Neuronal stem cell (in vitro differentiated cells): ENCODE data around the gene FRS3.

Source experiments
- DNase-seq: peaks from one replicate; pipeline ENCODE4 v3.0.0-alpha.2; 2013; ENCODE audit warnings: low spot score
- H2AFZ ChIP-seq: one replicate; pipeline ENCODE4 v1.6.1; 2013; ENCODE audit warnings: mild to moderate bottlenecking, low read length, inconsistent platforms
- H2AK5ac ChIP-seq: 2 replicates; pipeline ENCODE4 v1.6.1; 2013; ENCODE audit warnings: low read depth, mild to moderate bottlenecking, inconsistent platforms, low read length, moderate library complexity, mixed read lengths
- H2BK120ac ChIP-seq: 2 replicates; pipeline ENCODE4 v1.6.1; 2013; ENCODE audit warnings: low read depth, mild to moderate bottlenecking, inconsistent platforms, low read length, moderate library complexity, mixed read lengths
- H2BK12ac ChIP-seq: one replicate; pipeline ENCODE4 v1.6.1; 2013; ENCODE audit warnings: low read length, inconsistent platforms
- H2BK15ac ChIP-seq: 2 replicates; pipeline ENCODE4 v1.6.1; 2013; ENCODE audit warnings: mild to moderate bottlenecking, low read length, inconsistent platforms, mixed read lengths
- H2BK5ac ChIP-seq: one replicate; pipeline ENCODE4 v1.6.1; 2013; ENCODE audit warnings: inconsistent platforms, mild to moderate bottlenecking, low read length, moderate library complexity
- H3K14ac ChIP-seq: one replicate; pipeline ENCODE4 v1.6.1; 2013; ENCODE audit warnings: low read length, inconsistent platforms
- H3K18ac ChIP-seq: 2 replicates; pipeline ENCODE4 v1.6.1; 2013; ENCODE audit warnings: low read length, inconsistent platforms
- H3K23ac ChIP-seq: 2 replicates; pipeline ENCODE4 v1.6.1; 2013; ENCODE audit warnings: low read depth, mild to moderate bottlenecking, mixed read lengths, low read length, inconsistent platforms; ENCODE audit not compliant: poor library complexity
- H3K27ac ChIP-seq: replicated peaks from 3 replicates; pipeline ENCODE4 v1.5.1; 2013; ENCODE audit warnings: low read length, inconsistent platforms
- H3K27me3 ChIP-seq, 3 experiments: 2 replicates each; pipeline ENCODE4 v1.6.1; 2013; ENCODE audit warnings: low read length in 3 of 3, mild to moderate bottlenecking in 2 of 3, inconsistent platforms in 1 of 3, low read depth in 1 of 3, mixed read lengths in 1 of 3, moderate library complexity in 1 of 3; ENCODE audit not compliant: control insufficient read depth in 3 of 3, insufficient read depth in 3 of 3
- H3K36me3 ChIP-seq, 2 donors: replicated peaks in 1 of 2; 2 replicates each; pipeline ENCODE4 v1.6.1; 2013; ENCODE audit warnings: low read length in 2 of 2; ENCODE audit not compliant: control insufficient read depth in 2 of 2, insufficient read depth in 2 of 2
- H3K4ac ChIP-seq: 2 replicates; pipeline ENCODE4 v1.6.1; 2013; ENCODE audit warnings: inconsistent platforms, mild to moderate bottlenecking, low read length, moderate library complexity
- H3K4me1 ChIP-seq, 2 donors: 1 replicate in 1 of 2; 2 replicates in 1 of 2; pipeline ENCODE4 v1.6.1; 2013; ENCODE audit warnings: low read length in 2 of 2, low read depth in 1 of 2; ENCODE audit not compliant: control insufficient read depth in 2 of 2, insufficient read depth in 1 of 2
- H3K4me2 ChIP-seq: one replicate; pipeline ENCODE4 v1.6.1; 2013; ENCODE audit warnings: mild to moderate bottlenecking, low read length, inconsistent platforms; ENCODE audit not compliant: insufficient read depth, poor library complexity, severe bottlenecking
- H3K4me3 ChIP-seq, 2 donors: 2 replicates each; pipeline ENCODE4 v1.5.1; 2013; ENCODE audit warnings: low read length in 2 of 2, mild to moderate bottlenecking in 2 of 2, inconsistent platforms in 1 of 2, moderate library complexity in 1 of 2
- H3K79me1 ChIP-seq: one replicate; pipeline ENCODE4 v1.6.1; 2013; ENCODE audit warnings: low read depth, mild to moderate bottlenecking, inconsistent platforms, low read length, moderate library complexity
- H3K9ac ChIP-seq: one replicate; pipeline ENCODE4 v1.6.1; 2013; ENCODE audit warnings: mild to moderate bottlenecking, low read depth, low read length, inconsistent platforms; ENCODE audit not compliant: poor library complexity
- H3K9me3 ChIP-seq, 2 donors: replicated peaks in 1 of 2; 2 replicates each; pipeline versions ENCODE3 to v1.6.1; 2013; ENCODE audit warnings: low read length in 2 of 2, mild to moderate bottlenecking in 2 of 2, inconsistent platforms in 1 of 2, low read depth in 1 of 2, mixed read lengths in 1 of 2, moderate library complexity in 1 of 2; ENCODE audit not compliant: control insufficient read depth in 2 of 2, insufficient read depth in 1 of 2
- H4K8ac ChIP-seq: one replicate; pipeline ENCODE4 v1.6.1; 2013; ENCODE audit warnings: low read depth, mild to moderate bottlenecking, inconsistent platforms, low read length, moderate library complexity
- H4K91ac ChIP-seq: one replicate; pipeline ENCODE4 v1.6.1; 2013; ENCODE audit warnings: low read length, low read depth, mild to moderate bottlenecking, inconsistent platforms; ENCODE audit not compliant: poor library complexity
- WGBS, 2 donors: extraction: QIAGEN DNeasy Blood & Tissue Kit; methylation state at CpG; one replicate each; pipeline ENCODE4 v1.1.7; 2013; ENCODE audit warnings: missing lambda C conversion rate in 2 of 2, mixed read lengths in 1 of 2; ENCODE audit not compliant: insufficient read length in 2 of 2, insufficient replicate concordance in 1 of 2; ENCODE audit errors: extremely low coverage in 2 of 2; 5-methylcytosine and 5-hydroxymethylcytosine counted together

The FRS3 gene

GRCh38 chr6:41733707-41734665, 45.7 kb downstream of the FRS3 start:
- no peaks in the 10 kb centered on the region for H3K36me3 ChIP-seq
- H3K9me3 ChIP-seq: no peaks in the 10 kb centered on the region
- H3K18ac ChIP-seq: peak overlapping the region; percentile 87
- H4K91ac ChIP-seq: no peak overlapping the region
- DNase-seq: peak; percentile 69
- no peak overlapping the region for H2BK12ac ChIP-seq
- no peak overlapping the region for H3K14ac ChIP-seq
- H3K27ac ChIP-seq: no peak overlapping the region
- no CpG with 5 or more reads among the region's 73 CpGs for WGBS, 2 donors
- peak overlapping the region; percentile 82 for H3K9ac ChIP-seq
- no peak overlapping the region for H4K8ac ChIP-seq
- H3K4me2 ChIP-seq: peak overlapping the region; percentile 94
- H2BK15ac ChIP-seq: peak overlapping the region; percentile 25
- H3K23ac ChIP-seq: peak overlapping the region; percentile 37
- no peaks in the 10 kb centered on the region for H3K79me1 ChIP-seq
- no peak overlapping the region for H2BK5ac ChIP-seq
- H3K4me3 ChIP-seq: peak overlapping the region; percentile 51 to 83
- peaks cover 0 to 50% (median 24%) of the 10 kb centered on the region in 3 experiments for H3K27me3 ChIP-seq
- H2BK120ac ChIP-seq: no peak overlapping the region
- peaks cover 11 to 19% of the 10 kb centered on the region in 2 donors for H3K4me1 ChIP-seq
- H3K4ac ChIP-seq: no peak overlapping the region
- H2AFZ ChIP-seq: peak overlapping the region; percentile 97
- peak overlapping the region; percentile 15 for H2AK5ac ChIP-seq

GRCh38 chr6:41733360-41733706, 46.4 kb downstream of the FRS3 start:
- Histone ChIP-seq H3K4me3 (peak overlapping the region; percentile 51 to 69), H3K9me3 (no peaks in the 10 kb centered on the region), H3K79me1 (no peaks in the 10 kb centered on the region), H3K36me3 (no peaks in the 10 kb centered on the region), H3K4me1 (peaks cover 11 to 18% of the 10 kb centered on the region in 2 donors), H3K14ac (no peak overlapping the region), H2BK120ac (no peak overlapping the region), H3K9ac (peak overlapping the region; percentile 82), H2AK5ac (peak overlapping the region; percentile 15), H2BK15ac (peak overlapping the region; percentile 25), H3K4me2 (peak overlapping the region; percentile 66), H3K27me3 (peaks cover 0 to 54% (median 24%) of the 10 kb centered on the region in 3 experiments), H3K27ac (no peak overlapping the region), H2BK12ac (no peak overlapping the region), H3K4ac (no peak overlapping the region), H3K23ac (peak overlapping the region; percentile 37), H2BK5ac (no peak overlapping the region), H3K18ac (peak overlapping the region; percentile 84), H4K91ac (no peak overlapping the region), H4K8ac (no peak overlapping the region), H2AFZ (peak overlapping the region; percentile 97)
- DNase-seq: no peak
- WGBS, 2 donors: no CpG with 5 or more reads among the region's 11 CpGs

- H3K4me3 ChIP-seq: no peak overlapping the region
- DNase-seq: no peak
- no peak overlapping the region for H4K91ac ChIP-seq
- H2AFZ ChIP-seq: peak overlapping the region; percentile 97
- no peak overlapping the region for H2BK12ac ChIP-seq
- H3K4me2 ChIP-seq: no peak overlapping the region
- H3K27ac ChIP-seq: no peak overlapping the region
- H3K18ac ChIP-seq: peak overlapping the region; percentile 39
- H3K36me3 ChIP-seq: no peaks in the 10 kb centered on the region
- no CpG with 5 or more reads among the region's 8 CpGs for WGBS, 2 donors
- H2BK120ac ChIP-seq: no peak overlapping the region
- peaks cover 11 to 18% of the 10 kb centered on the region in 2 donors for H3K4me1 ChIP-seq
- no peak overlapping the region for H3K4ac ChIP-seq
- H3K79me1 ChIP-seq: no peaks in the 10 kb centered on the region
- no peaks in the 10 kb centered on the region for H3K9me3 ChIP-seq
- H3K23ac ChIP-seq: peak overlapping the region; percentile 37
- H2AK5ac ChIP-seq: peak overlapping the region; percentile 15
- no peak overlapping the region for H2BK5ac ChIP-seq
- no peak overlapping the region for H3K14ac ChIP-seq
- no peak overlapping the region for H4K8ac ChIP-seq
- H3K27me3 ChIP-seq: peaks cover 0 to 60% (median 24%) of the 10 kb centered on the region in 3 experiments
- peak overlapping the region; percentile 8 for H2BK15ac ChIP-seq
- H3K9ac ChIP-seq: no peak overlapping the region
Measured at GRCh38 chr6:41732591-41733359, 46.9 kb downstream of the FRS3 start.

GRCh38 chr6:41732149-41732548, 47.6 kb downstream of the FRS3 start:
- H3K79me1 ChIP-seq: no peaks in the 10 kb centered on the region
- H4K91ac ChIP-seq: no peak overlapping the region
- H3K4me1 ChIP-seq: peaks cover 11 to 18% of the 10 kb centered on the region in 2 donors
- H2AFZ ChIP-seq: no peak overlapping the region
- H3K27me3 ChIP-seq: peaks cover 0 to 64% (median 24%) of the 10 kb centered on the region in 3 experiments
- H3K23ac ChIP-seq: no peak overlapping the region
- no peaks in the 10 kb centered on the region for H3K36me3 ChIP-seq
- H3K4ac ChIP-seq: no peak overlapping the region
- no peak overlapping the region for H2BK12ac ChIP-seq
- H3K9ac ChIP-seq: no peak overlapping the region
- H2AK5ac ChIP-seq: no peak overlapping the region
- H2BK5ac ChIP-seq: no peak overlapping the region
- H2BK120ac ChIP-seq: no peak overlapping the region
- no peak overlapping the region for H3K27ac ChIP-seq
- H3K9me3 ChIP-seq: no peaks in the 10 kb centered on the region
- H3K4me2 ChIP-seq: no peak overlapping the region
- DNase-seq: no peak
- H3K14ac ChIP-seq: no peak overlapping the region
- H4K8ac ChIP-seq: no peak overlapping the region
- no peak overlapping the region for H3K4me3 ChIP-seq
- H3K18ac ChIP-seq: no peak overlapping the region
- no peak overlapping the region for H2BK15ac ChIP-seq
